Coronary artery (tissue), 2 donors: ENCODE results near the gene FANCE.

Experiments used
- DNase-seq: peaks from one replicate; pipeline ENCODE4 v3.0.0-alpha.2; 2017; ENCODE audit warnings: low spot score
- H3K27ac ChIP-seq, 2 donors: fragments of 200-600 bp; sonication (generic); one replicate each; pipeline ENCODE4 v1.5.1; 2016 to 2019
- H3K4me3 ChIP-seq: fragments of 200-600 bp; sonication (generic); 2 replicates; pipeline ENCODE4 v1.5.1; 2016; ENCODE audit warnings: mild to moderate bottlenecking, moderate library complexity
- CTCF ChIP-seq: fragments of 200-600 bp; sonication (generic); IDR thresholded peaks from one replicate; pipeline ENCODE4 v1.5.1; 2019; ENCODE audit warnings: antibody characterized with exemption

FANCE gene

GRCh38 chr6:35478259-35478658 lies 26.1 kb downstream of the FANCE start:
- no peak overlapping the region for H3K27ac ChIP-seq
- no peak for DNase-seq
- no peak for TF ChIP-seq CTCF
- no peak overlapping the region for H3K4me3 ChIP-seq

- no peak overlapping the region for H3K4me3 ChIP-seq
- DNase-seq = no peak
- TF ChIP-seq CTCF = no peak
- no peak overlapping the region for H3K27ac ChIP-seq
Observed at GRCh38 chr6:35480176-35480575, 28.0 kb downstream of the FANCE start.

GRCh38 chr6:35481226-35481625 lies 29.1 kb downstream of the FANCE start:
- DNase-seq = no peak
- no peak for TF ChIP-seq CTCF
- H3K27ac ChIP-seq = no peak overlapping the region

DNA sequence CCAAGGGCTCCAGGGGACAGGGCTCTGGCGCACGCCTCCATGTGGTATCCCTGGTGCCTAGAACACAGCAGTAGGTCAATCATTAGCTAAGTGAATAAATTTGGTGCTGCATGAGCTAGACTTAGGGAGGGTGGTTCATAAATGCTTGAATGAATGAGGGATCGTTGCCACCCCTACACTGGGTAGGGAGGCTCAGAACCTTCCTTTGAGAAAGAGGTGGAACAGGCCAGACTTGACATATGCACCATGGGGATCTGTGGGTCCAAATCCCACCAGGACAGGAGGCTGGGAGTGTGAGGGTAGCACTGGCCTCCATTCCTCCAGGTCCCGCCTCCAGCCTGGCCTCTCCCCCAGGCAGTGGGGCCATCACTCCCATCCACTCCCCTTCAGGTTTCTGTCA lies 30.9 kb downstream of the FANCE start:
- no peak for DNase-seq
- Histone ChIP-seq H3K4me3 (no peak overlapping the region), H3K27ac (peak overlapping the region in 1 of 2 donors; percentile 26)
- TF ChIP-seq CTCF = no peak

More at GRCh38 chr6:35481226-35481625, 29.1 kb downstream of the FANCE start:
- H3K4me3 ChIP-seq = no peak overlapping the region

DNA sequence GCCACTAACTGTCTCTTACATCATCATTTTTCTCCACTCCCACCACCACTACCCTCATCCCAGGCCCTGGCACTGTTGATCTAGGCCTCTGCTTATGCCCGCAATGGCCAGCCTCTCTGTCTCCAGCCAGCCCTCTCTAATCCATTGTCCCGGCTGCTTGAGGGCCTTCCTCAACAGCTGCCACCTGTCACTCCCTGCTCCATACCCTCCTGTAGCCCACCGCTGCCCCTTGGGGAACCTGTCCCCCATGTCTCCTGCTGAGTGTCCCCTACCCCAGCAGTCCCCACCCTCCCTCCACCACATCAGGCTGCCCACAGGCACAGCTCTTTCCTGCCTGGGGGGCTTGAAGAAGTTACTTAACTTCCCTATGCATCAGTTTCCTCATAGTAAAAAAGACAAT lies 31.4 kb downstream of the FANCE start:
- H3K27ac ChIP-seq = peak overlapping the region in 1 of 2 donors; percentile 26
- H3K4me3 ChIP-seq = no peak overlapping the region
- no peak for DNase-seq
- TF ChIP-seq CTCF = no peak

- DNase-seq = no peak
- H3K27ac ChIP-seq = peak overlapping the region; percentile 4 to 94
- no peak overlapping the region for H3K4me3 ChIP-seq
- no peak for TF ChIP-seq CTCF
Observed at GRCh38 chr6:35483893-35484645, 31.9 kb downstream of the FANCE start.

DNA sequence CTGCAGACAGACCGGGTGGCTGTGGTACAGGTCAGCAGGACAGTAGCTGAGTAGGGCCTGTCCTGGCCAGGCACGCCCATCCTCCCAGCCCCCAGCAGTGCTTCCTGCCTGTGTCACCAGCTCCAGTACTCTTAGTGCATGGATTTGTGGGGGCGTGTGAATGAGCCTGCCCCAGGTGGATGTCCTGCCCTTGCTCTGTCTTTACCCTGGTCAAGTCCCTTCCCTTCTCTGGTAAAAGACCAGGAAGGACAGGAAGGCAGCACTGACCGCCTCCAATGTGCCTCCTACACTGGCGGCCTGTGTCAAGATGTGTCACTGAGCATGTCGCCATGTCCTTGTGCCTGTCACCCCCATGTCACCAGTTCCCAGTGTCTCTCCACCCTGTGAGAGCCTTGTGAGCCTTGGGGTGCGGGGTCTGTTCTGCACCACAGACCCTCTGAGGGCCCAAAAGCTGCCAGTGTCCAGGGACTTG lies 32.8 kb downstream of the FANCE start:
- Histone ChIP-seq H3K4me3 (peak overlapping the region; percentile 61), H3K27ac (peak overlapping the region; percentile 94 to 99)
- no peak for TF ChIP-seq CTCF
- DNase-seq = no peak
